ENCODE results near the gene ZNF521.

GRCh38 chr18:25279961-25280360 is 72.0 kb downstream of the ZNF521 start:
- TF ChIP-seq SUZ12 (IDR thresholded peaks at IDR 0.05; ENCODE audit: extremely low read depth, insufficient read depth, insufficient read length) (no peak), YY1 (IDR thresholded peaks at IDR 0.05; ENCODE audit: insufficient read depth, insufficient read length) (no peak)
